Peyer's patch (tissue), 4 donors: ENCODE results near the gene MROH9.

Experiments
- POLR2A ChIP-seq, 2 donors: fragments of 450-650 bp; IDR thresholded peaks; one replicate each; pipeline ENCODE4 v1.5.1; 2017; ENCODE audit warnings: antibody characterized with exemption in 2 of 2, mild to moderate bottlenecking in 2 of 2, moderate library complexity in 2 of 2
- TF ChIP-seq, protein P1 (sequence below), 6 experiments: fragments of 450-650 bp in 4 of 6; fragments of 200-600 bp in 2 of 6; sonication (generic) in 1 of 6; IDR thresholded peaks; one replicate each; pipeline ENCODE4 v1.5.1; 2017 to 2019; ENCODE audit warnings: antibody characterized with exemption in 6 of 6, mild to moderate bottlenecking in 3 of 6, moderate library complexity in 1 of 6

GRCh38 chr1:171087896-171088295 is 152.6 kb downstream of the MROH9 start:
- TF ChIP-seq, protein P1, sequence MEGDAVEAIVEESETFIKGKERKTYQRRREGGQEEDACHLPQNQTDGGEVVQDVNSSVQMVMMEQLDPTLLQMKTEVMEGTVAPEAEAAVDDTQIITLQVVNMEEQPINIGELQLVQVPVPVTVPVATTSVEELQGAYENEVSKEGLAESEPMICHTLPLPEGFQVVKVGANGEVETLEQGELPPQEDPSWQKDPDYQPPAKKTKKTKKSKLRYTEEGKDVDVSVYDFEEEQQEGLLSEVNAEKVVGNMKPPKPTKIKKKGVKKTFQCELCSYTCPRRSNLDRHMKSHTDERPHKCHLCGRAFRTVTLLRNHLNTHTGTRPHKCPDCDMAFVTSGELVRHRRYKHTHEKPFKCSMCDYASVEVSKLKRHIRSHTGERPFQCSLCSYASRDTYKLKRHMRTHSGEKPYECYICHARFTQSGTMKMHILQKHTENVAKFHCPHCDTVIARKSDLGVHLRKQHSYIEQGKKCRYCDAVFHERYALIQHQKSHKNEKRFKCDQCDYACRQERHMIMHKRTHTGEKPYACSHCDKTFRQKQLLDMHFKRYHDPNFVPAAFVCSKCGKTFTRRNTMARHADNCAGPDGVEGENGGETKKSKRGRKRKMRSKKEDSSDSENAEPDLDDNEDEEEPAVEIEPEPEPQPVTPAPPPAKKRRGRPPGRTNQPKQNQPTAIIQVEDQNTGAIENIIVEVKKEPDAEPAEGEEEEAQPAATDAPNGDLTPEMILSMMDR (IDR thresholded peaks at IDR 0.05), result no peak
- no peak for TF ChIP-seq POLR2A (IDR thresholded peaks at IDR 0.05)
